GM06990 (cell line): Measurements from ENCODE around the gene PTPRN2.

Experiments
- DNase-seq: peaks from one replicate; pipeline ENCODE4 v3.0.0-alpha.2; 2011; ENCODE audit not compliant: insufficient read length; ENCODE audit errors: extremely low read depth
- H3K27me3 ChIP-seq: replicated peaks from 2 replicates; pipeline ENCODE4 v1.6.0; 2011; ENCODE audit warnings: low read length; ENCODE audit not compliant: control insufficient read depth, insufficient read depth
- H3K36me3 ChIP-seq: 2 replicates; pipeline ENCODE4 v1.5.1; 2011; ENCODE audit warnings: low read length; ENCODE audit not compliant: control insufficient read depth, insufficient read depth
- H3K4me3 ChIP-seq: replicated peaks from 2 replicates; pipeline ENCODE4 v1.5.1; 2011; ENCODE audit warnings: low read depth, mild to moderate bottlenecking, control low read depth, low read length
- TF ChIP-seq, protein P1 (sequence below): IDR thresholded peaks from 2 replicates; pipeline ENCODE4 v1.5.1; 2011; ENCODE audit warnings: low read length, control low read depth, mild to moderate bottlenecking, inconsistent platforms; ENCODE audit not compliant: insufficient read depth, poor library complexity, severe bottlenecking

PTPRN2 gene

GRCh38 chr7:157890921-157891401 is 696.7 kb downstream of the PTPRN2 start:
- no peak for DNase-seq
- Histone ChIP-seq H3K27me3 (no peaks in the 10 kb centered on the region), H3K4me3 (no peak overlapping the region), H3K36me3 (no peaks in the 10 kb centered on the region)
- TF ChIP-seq, protein P1, sequence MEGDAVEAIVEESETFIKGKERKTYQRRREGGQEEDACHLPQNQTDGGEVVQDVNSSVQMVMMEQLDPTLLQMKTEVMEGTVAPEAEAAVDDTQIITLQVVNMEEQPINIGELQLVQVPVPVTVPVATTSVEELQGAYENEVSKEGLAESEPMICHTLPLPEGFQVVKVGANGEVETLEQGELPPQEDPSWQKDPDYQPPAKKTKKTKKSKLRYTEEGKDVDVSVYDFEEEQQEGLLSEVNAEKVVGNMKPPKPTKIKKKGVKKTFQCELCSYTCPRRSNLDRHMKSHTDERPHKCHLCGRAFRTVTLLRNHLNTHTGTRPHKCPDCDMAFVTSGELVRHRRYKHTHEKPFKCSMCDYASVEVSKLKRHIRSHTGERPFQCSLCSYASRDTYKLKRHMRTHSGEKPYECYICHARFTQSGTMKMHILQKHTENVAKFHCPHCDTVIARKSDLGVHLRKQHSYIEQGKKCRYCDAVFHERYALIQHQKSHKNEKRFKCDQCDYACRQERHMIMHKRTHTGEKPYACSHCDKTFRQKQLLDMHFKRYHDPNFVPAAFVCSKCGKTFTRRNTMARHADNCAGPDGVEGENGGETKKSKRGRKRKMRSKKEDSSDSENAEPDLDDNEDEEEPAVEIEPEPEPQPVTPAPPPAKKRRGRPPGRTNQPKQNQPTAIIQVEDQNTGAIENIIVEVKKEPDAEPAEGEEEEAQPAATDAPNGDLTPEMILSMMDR = no peak

DNA sequence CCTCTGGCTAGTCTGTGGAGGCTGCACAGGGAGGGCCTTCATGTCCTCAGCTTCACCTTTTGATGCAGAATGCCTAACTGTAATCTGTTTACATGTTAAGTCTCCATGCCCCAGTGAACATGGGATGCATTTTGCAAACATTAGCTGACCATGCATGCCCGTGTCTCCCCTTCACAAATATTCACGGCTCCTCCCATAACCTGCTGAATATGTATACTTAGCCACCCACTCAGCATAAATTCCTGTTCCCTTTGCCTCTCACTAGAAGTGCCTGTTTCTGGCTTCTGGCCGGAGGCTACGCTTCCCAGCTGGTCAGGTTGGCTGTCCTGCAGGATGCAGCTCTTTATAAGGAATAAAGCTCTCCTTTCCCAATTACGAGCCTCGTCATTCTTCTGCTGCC is 698.1 kb downstream of the PTPRN2 start:
- TF ChIP-seq, protein P1 = no peak
- Histone ChIP-seq H3K27me3 (no peaks in the 10 kb centered on the region), H3K36me3 (no peaks in the 10 kb centered on the region), H3K4me3 (no peak overlapping the region)
- no peak for DNase-seq

DNA sequence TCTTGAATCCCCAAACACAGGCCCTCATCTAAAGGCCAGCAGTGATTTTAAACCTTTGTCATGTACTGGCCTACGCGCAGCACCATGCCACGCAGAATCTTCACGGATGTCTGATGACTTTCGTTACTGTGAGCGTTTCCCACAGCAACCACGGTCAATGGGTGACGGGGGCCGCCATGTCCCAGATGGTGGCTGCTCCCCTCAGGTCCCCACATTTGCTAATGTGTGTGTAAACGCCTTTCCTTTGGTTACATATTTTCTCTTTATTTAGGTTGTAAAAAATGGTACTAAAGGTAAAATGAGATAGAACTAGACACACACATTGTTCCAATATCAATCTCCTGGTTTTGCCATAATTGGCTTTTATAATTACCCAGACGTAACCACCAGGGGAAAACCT is 699.0 kb downstream of the PTPRN2 start:
- H3K4me3 ChIP-seq = no peak overlapping the region
- TF ChIP-seq, protein P1 = no peak
- no peaks in the 10 kb centered on the region for H3K27me3 ChIP-seq
- H3K36me3 ChIP-seq = no peaks in the 10 kb centered on the region
- no peak for DNase-seq

GRCh38 chr7:157887400-157887799 is 700.2 kb downstream of the PTPRN2 start:
- no peaks in the 10 kb centered on the region for H3K36me3 ChIP-seq
- H3K27me3 ChIP-seq = no peaks in the 10 kb centered on the region
- no peak overlapping the region for H3K4me3 ChIP-seq
- DNase-seq = no peak
- TF ChIP-seq, protein P1 = no peak

GRCh38 chr7:157886711-157887110 is 700.9 kb downstream of the PTPRN2 start:
- H3K4me3 ChIP-seq = no peak overlapping the region
- no peaks in the 10 kb centered on the region for H3K27me3 ChIP-seq
- TF ChIP-seq, protein P1 = no peak
- H3K36me3 ChIP-seq = no peaks in the 10 kb centered on the region
- no peak for DNase-seq

- TF ChIP-seq, protein P1 = no peak
- H3K4me3 ChIP-seq = no peak overlapping the region
- no peak for DNase-seq
- no peaks in the 10 kb centered on the region for H3K27me3 ChIP-seq
- no peaks in the 10 kb centered on the region for H3K36me3 ChIP-seq
Measured at GRCh38 chr7:157886266-157886665, 701.4 kb downstream of the PTPRN2 start.
